ENCODE results near the gene PRDM5.

The PRDM5 gene

DNA sequence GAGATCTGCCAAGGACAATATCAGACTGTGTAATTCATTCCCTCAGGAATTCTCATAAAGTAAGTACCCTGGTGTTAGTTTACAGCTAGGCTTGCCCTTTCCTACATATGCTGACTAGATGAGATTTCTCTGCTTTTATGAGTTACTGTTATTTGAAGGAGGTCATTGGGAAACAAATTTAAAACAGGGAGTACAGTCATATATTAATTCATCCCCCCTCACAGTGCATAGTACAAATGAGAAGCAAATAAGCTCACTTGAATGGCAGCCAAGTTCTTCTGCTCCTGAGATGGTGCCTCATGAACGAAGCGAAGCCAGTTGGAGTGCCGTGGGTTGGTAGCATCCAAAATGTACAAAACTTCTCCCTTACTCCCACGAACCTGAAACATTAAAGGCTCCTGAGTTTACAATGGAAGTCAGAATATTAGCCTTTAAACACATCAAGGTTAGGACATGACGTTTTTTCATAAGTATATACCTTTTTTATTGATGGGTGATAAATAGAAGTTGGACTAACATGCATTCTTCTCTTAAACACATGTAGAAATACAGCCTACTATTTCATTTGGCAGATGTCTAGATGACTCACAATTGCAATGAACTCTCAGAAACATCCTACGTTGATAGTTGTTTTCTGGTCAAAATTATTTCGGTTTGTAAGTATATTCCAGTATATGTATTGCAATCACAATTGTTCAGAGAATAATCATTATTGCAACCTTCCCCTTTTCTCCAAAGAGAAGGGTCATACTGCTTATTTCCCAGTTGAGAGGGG is 69.2 kb downstream of the PRDM5 start:
- no peak for DNase-seq

DNA sequence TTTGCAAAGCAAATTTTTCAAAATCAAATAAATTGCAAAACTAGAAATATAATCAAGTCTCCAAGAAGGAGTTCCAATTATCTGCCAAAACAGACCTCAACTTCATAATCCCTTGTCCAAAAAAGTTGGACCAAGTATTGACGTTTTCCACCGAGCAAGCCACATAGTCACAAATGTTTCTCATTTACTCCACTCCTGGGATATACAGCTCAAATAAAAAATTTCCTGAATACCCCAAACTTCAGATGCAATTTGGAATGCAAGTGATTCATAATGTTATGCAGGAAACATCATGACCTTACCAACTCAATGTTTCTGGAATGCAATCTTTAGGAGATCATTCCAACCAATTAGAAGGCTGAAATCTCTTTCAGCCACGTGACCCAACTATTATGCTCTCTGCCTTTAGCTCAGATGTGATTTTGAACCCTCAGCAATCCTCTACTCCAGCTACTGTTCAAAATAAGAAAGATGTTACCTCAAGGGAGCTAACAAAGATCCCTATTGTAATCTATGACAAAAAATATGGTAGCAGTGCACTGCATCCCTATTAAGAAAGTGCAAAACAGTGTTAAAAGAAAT is 72.4 kb downstream of the PRDM5 start:
- DNase-seq = no peak

DNA sequence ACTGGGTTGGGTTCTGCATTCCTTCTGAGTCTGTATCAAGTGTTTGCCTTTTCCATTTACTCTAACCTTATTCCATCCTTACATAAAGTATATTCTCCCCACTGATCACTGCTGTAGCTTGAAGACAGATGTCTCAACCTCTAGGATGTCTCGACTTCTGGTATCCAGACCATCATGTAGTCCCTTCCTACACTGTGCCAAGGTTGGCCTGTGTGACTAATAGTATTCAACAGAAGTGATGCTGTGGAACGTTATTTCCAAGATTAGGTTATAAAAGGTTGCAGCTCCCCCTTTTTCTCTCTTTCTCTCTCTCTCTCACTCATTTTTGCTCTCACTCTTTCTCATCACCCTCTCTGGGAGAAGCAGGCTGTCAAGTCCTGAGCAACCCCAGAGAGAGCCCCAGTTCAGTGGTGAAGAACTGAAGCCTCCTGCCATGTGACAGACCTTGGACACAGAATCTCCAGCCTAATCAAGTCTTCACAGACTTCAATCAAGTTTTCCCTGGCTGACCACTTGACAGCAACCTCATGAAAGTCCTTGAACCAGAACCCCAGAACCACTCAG is 75.4 kb downstream of the PRDM5 start:
- no peak for DNase-seq

DNA sequence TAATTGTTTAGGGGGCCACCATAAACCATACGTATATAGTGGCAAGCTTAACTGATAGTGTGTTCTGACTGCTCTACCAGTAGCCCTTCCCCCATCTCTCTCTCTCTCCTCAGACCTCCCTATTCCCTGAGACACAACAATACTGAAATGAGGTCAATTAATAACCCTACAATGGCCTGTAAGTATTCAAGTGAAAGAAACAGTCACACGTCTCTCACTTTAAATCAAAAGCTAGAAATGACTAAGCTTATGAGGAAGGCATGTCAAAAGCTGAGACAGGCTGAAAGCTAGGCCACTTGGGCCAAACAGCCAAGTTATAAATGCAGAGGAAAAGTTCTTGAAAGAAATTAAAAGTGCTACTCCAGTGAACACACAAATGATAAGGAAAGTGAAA is 78.0 kb downstream of the PRDM5 start:
- DNase-seq = no peak

DNA sequence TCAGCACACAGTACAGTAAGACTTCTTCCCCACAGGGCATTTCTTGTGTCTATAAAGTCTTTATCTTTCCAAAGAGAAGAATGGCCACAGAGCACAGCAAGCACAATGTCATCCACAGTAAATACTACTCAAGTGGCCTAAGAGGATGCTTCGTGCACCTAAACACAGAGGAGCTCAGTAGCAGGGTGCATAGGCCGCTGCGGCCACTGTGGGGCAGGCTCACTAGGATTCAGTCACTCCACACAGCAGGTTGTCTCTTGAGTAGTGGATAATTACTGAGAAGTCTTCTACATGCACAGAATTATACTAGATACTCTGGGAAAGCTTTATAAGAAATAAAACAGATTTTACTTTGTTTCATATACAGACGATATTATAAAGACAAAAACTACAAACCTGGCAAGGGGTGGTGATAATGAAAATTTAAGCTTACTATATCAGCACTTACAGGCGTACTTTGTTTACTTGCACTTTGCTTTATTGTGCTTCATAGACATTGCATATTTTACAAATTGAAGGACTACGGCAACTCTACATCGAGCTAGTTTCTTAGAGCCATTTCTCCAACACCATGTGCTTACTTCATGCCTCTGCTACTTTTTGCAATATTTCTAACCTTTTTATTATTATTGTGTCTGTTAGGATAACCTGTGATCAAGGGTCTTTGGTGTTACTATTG is 78.5 kb downstream of the PRDM5 start:
- peak; percentile 10 for DNase-seq

DNA sequence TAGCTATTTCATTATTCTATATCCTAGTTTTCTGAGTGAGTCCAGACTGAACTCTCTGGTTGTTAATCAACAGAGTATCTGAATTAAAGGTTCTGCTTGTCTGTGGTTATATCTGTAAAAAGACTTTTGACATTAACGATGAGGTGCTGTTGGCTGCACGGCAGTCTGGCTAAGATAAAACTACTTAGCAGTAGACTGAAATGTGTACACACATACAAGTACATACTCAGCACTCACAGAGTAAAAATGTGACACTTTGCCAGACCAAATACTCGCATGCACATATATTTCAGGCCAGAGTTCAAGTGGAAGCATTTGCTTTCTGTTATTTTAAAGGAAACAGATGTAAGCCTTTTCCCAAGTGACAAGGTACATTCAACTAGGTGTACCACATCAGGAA is 80.5 kb downstream of the PRDM5 start:
- peak; percentile 39 for DNase-seq

DNA sequence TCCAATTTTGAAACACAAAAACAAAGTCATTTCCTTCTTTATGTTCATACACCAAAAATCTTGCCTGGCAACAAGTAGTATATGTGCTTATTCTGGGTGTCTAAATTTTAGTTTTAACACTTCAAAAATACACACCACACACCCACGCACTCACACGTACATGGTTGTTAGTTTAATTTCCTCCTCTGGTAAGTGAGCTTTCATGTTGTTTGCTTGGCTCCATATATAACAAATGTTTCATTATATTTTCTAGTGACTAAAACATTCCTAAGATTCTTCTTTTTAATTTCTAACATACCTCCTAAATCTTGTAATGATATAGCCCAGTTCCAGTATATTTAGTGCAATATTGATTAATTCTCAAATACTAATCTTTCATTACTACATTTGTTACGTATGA is 80.9 kb downstream of the PRDM5 start:
- DNase-seq = no peak

DNA sequence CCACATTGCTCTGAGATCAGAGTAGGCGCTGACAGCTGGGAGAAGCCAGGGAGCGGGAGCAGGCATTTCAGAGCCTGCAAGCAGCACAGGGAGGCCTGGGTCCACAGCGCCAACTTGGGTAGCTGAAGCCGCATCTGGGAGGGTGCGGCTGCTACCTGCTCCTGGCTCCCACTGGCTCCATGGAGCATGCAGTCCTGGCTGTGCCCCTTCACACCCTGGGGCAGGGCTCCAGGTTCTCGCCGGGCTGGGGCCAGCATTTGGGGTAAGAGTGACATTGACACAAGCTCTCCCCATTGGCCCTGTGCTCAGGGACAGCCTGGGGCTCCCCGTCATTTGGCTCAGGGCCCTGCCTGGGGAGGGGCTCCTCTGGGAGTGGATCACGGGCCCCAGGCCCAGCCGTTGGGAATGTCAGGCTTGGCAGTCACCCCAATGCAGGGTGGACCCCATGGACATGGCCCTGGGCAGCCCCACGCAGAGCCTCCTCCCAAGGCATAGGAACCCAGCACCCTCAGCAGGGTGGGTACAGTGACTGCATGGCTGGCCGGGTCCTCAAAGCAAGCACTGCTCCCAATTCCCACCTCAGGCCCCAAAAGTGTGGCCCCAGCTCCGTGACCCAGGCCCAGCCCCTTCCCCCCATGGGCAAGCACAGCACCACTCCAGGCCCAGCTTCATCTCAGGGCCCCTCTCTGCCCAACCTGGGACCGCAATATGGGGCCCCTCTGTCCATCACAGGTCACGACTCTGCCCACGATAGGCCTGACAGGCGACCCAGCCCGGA is 82.4 kb downstream of the PRDM5 start:
- DNase-seq = no peak

DNA sequence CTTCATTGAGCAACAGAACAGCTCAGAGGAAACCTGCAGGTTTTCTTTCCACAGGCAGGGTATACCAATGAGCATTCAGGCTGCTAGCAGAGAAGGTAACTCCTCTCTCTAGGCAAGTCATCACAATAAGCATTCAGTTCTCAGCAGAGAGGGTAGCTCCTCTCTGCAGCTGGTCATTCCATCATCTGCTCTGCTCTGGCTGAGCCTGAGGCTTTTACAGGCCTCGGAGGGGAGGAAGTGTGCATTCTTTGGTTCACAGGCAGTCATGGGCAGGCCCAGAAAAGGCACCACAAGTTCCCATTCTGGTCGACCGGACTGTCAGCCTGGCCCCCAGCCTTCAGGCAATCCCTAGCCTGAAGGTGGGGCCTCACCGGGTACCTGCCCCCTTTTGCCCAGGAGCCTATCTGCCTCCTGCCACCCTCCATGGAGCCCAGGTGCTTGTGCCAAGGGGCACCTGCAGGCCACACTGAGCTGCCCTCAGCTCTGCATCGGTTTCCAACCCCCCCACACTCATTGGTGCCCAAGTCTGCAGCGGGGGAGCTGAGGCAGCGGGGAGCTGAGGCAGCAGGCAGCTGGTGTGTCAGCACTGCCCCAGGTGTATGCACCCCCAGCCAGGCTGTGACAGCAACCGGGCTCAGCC is 83.1 kb downstream of the PRDM5 start:
- DNase-seq = no peak

DNA sequence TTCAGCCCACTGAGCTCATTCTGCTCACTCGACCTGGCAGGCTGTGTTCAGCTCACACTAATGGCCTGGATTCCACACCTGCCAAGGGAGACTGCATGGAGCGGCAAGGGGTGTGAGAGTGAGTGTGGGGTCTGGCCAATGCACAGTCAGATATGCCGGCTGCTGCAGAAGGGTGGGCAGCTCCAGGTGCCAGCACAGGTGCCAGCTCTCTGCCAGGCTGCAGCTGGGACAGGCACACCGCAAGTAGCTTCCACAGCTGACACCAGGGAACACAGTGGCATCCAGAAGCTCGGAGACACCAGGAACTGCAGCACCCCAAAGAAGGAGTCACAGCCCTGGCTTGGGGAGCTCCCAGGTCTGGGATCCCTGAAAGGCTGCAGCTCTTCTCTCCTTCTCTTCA is 83.7 kb downstream of the PRDM5 start:
- DNase-seq = no peak

DNA sequence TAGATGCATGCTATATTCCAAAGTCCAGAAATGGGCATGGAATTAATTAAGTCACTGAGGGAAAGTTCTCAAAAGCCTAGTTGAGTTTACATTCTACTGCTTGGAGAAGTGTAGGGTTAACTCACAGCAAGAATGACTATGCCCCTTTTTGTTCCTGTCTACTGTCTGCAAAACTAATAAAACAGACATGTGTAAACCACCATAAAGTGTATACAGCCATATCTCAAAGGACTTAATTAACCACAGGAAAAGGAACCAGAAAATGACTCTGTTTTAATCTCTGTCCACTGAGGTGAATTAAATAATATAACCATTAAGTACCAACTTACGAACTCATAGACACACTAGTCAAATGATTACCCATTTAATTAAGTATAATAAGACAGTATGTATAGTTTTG is 84.9 kb downstream of the PRDM5 start:
- DNase-seq = no peak

DNA sequence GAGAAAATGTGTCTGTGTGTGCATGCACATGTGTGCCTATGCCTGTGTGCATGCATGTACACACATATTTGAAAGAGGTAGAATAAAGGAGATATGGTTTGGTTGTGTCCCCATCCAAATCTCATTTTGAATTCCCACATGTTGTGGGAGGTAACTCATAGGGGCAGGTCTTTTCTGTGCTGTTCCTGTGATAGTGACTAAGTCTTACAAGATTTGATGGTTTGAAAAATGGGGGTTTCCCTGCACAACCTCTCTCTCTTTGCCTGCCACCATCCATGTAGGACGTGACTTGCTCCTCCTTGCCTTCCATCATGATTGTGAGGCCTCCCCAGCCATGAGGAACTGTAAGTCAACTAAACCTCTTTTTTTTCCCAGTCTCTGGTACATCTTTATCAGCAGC is 87.2 kb downstream of the PRDM5 start:
- no peak for DNase-seq

DNA sequence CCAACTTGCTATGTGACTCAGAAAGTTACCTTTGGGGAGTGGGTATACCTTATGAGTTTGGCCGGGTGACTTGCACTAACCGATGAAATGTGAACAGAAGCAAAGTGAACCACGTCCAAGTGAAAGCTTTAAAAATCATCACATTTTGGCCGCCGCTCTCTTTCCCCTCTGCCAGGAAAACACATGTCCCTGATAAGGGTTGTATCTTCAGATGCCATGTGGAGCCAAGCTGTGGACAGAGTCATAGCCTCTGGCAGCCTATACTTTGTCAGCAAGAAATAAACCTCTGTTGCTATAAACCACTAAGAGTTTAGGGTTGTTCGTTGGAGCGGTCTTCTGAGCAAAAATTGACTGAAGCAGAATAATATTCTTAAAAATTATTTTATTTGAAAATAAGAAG is 92.3 kb downstream of the PRDM5 start:
- DNase-seq = no peak

DNA sequence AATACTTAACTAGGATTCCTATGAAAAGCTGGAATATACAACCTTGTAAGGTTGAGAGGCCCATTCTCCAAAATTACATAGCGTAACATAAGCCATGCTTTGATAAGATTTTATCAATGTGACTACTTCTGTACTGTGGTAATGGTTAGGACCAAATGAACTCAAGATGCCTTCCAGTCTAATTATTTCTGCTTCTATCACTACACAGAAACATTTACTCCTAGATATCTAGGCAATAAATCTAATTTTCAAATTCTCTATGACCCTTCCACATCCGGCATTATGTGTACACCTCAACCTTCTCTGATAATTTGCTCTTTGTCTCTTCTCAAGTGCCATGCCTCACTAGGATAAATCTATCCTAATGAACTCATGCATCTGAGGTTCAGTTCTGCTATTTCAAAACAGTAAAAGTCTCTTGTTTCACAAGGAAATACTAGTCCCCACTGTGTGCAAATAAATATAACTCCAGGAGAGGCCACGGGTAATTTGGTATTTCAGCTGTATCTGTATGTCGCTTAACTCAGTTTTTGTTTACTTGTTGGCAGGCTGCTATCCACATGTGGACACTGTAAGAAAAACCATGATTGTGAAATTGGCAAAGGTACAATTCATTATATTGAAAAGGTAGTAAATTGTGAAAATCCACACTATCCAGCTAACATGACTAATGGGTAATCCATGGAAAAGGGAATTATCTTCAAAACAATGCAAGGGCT is 93.3 kb downstream of the PRDM5 start:
- peak; percentile 25 for DNase-seq

DNA sequence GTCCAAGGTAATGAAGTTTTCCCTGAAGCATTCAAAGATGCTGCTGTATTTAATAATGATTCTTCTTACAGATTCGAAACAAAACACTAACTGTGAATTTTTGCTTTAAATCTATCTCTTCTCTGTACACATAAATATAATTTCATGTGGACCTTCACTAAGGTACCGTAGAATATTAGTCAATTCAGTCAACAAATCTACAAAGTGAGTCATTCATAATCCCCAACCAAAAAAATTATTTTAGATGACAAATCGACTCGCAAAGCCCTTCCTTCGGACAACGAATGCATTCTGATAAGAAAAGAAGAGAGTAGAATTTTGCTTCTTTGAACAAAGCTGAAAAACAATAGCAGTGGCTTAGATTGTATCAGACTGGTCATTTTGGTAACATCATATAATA is 95.7 kb downstream of the PRDM5 start:
- DNase-seq = no peak

DNA sequence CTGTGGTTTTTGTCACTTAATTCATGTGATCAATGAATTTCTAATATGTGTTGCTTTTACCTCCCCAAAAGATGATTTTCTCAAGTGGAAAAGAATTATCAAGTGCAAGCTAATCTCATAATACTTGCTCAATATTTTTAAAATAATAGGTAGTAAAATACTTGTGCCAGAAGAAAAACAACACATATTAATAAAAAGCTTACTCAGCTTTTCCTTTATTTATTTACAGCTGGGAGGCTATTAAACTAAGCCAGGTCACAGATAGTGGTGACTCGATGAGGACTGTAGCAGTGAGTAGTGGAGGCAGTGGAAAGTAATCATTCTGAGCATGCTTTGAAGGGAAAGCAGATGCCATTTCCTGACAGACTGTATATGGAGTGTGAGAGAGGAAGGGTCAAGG is 96.1 kb downstream of the PRDM5 start:
- no peak for DNase-seq

DNA sequence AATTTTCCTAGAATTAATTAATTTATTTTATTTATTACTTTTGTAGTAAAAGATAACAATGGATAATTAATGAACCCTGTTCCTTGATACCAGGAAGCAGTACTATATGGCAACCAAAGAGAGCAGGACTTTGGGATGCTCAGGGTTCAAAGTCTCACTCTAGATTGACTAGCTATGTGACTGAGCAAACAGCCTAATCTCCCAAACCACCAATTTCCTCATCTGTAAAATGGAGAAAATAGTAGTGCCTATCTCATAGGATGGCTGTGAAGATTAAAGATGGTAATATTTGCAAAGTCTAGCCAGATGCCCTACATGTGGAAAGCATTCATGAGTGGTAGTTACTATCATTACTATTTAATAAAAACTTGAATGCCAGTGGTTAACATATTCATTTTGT is 97.6 kb downstream of the PRDM5 start:
- DNase-seq = no peak

DNA sequence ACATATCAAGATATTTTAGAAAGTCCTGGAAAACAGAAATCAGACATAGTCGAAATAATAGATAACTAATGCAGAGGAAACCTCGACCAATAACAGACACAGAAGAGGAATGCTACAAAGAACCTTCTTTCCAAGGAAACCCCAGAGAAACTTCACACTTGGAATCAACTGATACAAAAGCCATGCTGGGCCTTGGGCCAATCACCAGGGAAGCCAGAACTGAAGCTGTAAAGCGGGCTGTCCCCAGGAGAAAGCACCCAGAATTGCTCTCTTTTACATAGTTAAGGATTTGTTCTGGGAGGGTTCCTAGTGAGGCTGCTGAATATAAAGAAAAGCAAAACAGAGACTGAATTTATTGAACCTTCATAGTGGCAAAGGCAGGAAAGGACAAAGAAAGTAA is 100.5 kb downstream of the PRDM5 start:
- DNase-seq = no peak

DNA sequence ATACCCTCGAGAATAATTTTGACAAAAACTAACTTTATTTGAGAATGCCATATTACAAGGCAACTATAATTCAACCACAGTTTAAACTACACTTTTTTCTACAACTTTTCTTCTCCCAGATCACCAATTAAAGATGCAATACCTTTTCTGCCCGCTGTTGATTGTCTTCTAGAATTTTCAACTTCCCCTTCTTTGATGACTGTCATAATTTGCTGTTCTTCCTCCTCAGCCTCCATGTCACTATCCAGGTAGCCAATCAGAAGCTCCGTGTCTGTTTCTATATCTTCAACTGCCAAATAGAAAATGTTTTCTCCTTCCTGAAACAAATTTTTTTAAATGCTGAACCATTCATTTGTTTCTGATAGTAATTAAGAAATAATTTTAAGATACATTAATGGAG is 101.5 kb downstream of the PRDM5 start:
- no peak for DNase-seq

DNA sequence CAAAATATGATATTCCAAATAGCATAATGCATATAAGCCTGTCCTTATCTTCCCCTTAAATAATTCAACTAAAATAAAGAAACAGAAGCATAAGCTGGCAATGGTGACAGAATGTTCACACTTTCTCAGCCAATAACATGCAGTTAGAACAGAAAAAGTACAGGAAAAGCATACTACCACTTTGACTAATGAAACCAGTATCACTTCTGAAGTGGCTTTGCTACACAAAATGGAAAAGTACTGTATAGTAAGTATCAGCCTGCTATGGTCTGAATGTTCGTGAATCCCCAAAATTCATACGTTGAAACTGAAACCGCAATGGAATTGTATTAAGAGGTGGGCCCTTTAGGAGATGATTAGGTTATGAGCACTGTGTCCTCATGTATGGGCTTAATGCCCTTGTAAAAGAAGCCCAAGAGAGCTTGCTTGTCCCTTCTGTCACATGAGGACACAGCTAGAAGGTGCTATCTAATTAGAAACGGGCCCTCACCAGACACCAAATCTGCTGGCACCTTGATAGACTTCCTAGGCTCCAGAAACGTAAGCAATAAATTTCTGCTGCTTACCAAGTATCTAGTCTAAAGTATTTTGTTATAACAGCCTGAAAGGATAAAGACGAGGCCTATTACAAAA is 102.6 kb downstream of the PRDM5 start:
- DNase-seq = no peak

DNA sequence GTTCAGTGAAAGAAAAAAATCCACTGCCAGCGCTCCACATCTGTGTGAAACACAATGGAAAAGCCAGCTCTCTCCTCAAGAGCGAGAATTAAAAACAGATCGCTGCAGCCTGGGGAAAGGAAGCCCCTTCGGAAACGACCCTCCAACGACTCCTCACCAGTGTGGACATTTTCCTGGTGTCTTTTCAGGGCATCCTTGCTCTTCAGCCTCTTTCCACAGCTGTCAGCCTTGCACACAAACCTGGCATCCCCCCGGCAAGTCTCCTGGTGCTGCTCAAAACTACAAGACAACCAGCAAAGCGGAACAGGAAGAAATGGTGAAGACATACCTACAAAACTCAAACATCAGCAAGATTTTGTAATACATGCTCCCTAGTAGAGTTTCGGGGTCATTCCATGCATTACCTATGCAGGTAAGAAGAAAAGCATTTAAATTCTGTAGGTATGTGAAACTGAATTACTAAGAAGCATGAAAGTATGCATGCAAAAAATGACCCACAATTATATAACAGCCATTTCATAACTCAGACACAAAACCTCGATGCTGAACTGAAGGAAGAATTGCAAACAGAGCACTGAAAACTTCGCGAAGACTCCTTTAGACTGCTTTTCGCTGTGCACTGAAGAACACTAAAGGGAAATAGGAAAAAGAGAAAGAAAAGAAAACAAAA is 106.1 kb downstream of the PRDM5 start:
- no peak for DNase-seq

Data from NCI-H2029 (cell line).